ACC112 (cell line): ENCODE results near the gene PDE9A.
"Not testable (repeated sequence)": the region's sequence is repeated elsewhere in the genome, so short reads cannot be mapped to it uniquely, and the experiment has no call there.

Source experiments
- H2AFZ ChIP-seq: fragments of 200-600 bp; sonication (generic); one replicate; pipeline ENCODE4 v1.6.0; 2017; ENCODE audit warnings: antibody characterized with exemption, low read length; ENCODE audit not compliant: unreplicated experiment
- H3K27ac ChIP-seq: fragments of 200-600 bp; sonication (generic); 2 replicates; pipeline ENCODE4 v1.5.1; 2014; ENCODE audit warnings: low read depth, mild to moderate bottlenecking, antibody characterized with exemption, low read length, moderate library complexity
- H3K27me3 ChIP-seq: fragments of 200-600 bp; sonication (generic); 2 replicates; pipeline ENCODE4 v1.6.1; 2014; ENCODE audit warnings: mild to moderate bottlenecking, antibody characterized with exemption, low read length, moderate library complexity, mixed read lengths; ENCODE audit not compliant: insufficient read depth
- H3K36me3 ChIP-seq: fragments of 200-600 bp; sonication (generic); 2 replicates; pipeline ENCODE4 v1.6.1; 2016; ENCODE audit warnings: mild to moderate bottlenecking, antibody characterized with exemption, low read length, moderate library complexity, mixed read lengths; ENCODE audit not compliant: insufficient read depth
- H3K4me1 ChIP-seq: fragments of 200-600 bp; sonication (generic); one replicate; pipeline ENCODE4 v1.6.1; 2016; ENCODE audit warnings: low read length, mixed read lengths; ENCODE audit not compliant: insufficient read depth, unreplicated experiment, control insufficient read depth
- H3K4me3 ChIP-seq: fragments of 200-600 bp; sonication (generic); 2 replicates; pipeline ENCODE4 v1.5.1; 2014; ENCODE audit warnings: mild to moderate bottlenecking, low read depth, low read length
- H3K79me2 ChIP-seq: fragments of 200-600 bp; sonication (generic); one replicate; pipeline ENCODE4 v1.6.0; 2016; ENCODE audit warnings: low read length; ENCODE audit not compliant: control insufficient read depth, unreplicated experiment, insufficient read depth

PDE9A gene

GRCh38 chr21:42811960-42812359 lies 158.5 kb downstream of the PDE9A start:
- H3K27ac ChIP-seq: no peak overlapping the region
- peaks cover 35% of the 10 kb centered on the region for H3K27me3 ChIP-seq
- no peaks in the 10 kb centered on the region for H3K36me3 ChIP-seq
- no peaks in the 10 kb centered on the region for H3K79me2 ChIP-seq
- no peak overlapping the region for H2AFZ ChIP-seq
- H3K4me1 ChIP-seq: no peaks in the 10 kb centered on the region
- no peak overlapping the region for H3K4me3 ChIP-seq

- not testable (repeated sequence) for H3K4me3 ChIP-seq, H3K79me2 ChIP-seq, H2AFZ ChIP-seq, H3K36me3 ChIP-seq, H3K27ac ChIP-seq, H3K4me1 ChIP-seq
- peaks cover 31% of the 10 kb centered on the region for H3K27me3 ChIP-seq
Measured at GRCh38 chr21:42812528-42813241, 159.3 kb downstream of the PDE9A start.

- H3K27ac ChIP-seq: no peak overlapping the region
Measured at GRCh38 chr21:42815217-42815616, 161.8 kb downstream of the PDE9A start.

GRCh38 chr21:42818328-42818749 lies 164.9 kb downstream of the PDE9A start:
- H3K79me2 ChIP-seq: no peaks in the 10 kb centered on the region

More at GRCh38 chr21:42815217-42815616, 161.8 kb downstream of the PDE9A start:
- Histone ChIP-seq H3K4me3 (no peak overlapping the region), H2AFZ (no peak overlapping the region), H3K79me2 (no peaks in the 10 kb centered on the region), H3K36me3 (no peaks in the 10 kb centered on the region), H3K4me1 (no peaks in the 10 kb centered on the region), H3K27me3 (peaks cover 7% of the 10 kb centered on the region; the same call in 1 of the 2 replicates)

GRCh38 chr21:42819861-42820615 lies 166.6 kb downstream of the PDE9A start:
- H2AFZ ChIP-seq: no peak overlapping the region
- H3K4me1 ChIP-seq: no peaks in the 10 kb centered on the region
- no peaks in the 10 kb centered on the region for H3K36me3 ChIP-seq
- H3K27me3 ChIP-seq: peaks cover 48% of the 10 kb centered on the region
- no peaks in the 10 kb centered on the region for H3K79me2 ChIP-seq
- H3K27ac ChIP-seq: no peak overlapping the region
- H3K4me3 ChIP-seq: no peak overlapping the region

More at GRCh38 chr21:42818328-42818749, 164.9 kb downstream of the PDE9A start:
- no peak overlapping the region for H3K27ac ChIP-seq
- no peak overlapping the region for H2AFZ ChIP-seq
- H3K4me3 ChIP-seq: no peak overlapping the region
- peaks cover 34% of the 10 kb centered on the region for H3K27me3 ChIP-seq
- H3K36me3 ChIP-seq: no peaks in the 10 kb centered on the region
- H3K4me1 ChIP-seq: no peaks in the 10 kb centered on the region

GRCh38 chr21:42820616-42821465 lies 167.4 kb downstream of the PDE9A start:
- Histone ChIP-seq H3K79me2 (no peaks in the 10 kb centered on the region), H3K4me1 (no peaks in the 10 kb centered on the region), H3K27me3 (peaks cover 56% of the 10 kb centered on the region), H3K4me3 (no peak overlapping the region), H2AFZ (no peak overlapping the region), H3K36me3 (no peaks in the 10 kb centered on the region), H3K27ac (no peak overlapping the region)
